ENCODE data around the gene AFTPH. TPM values are rescaled to one million over a fixed set of nuclear protein-coding genes. Genes with fewer than 3 reads are reported as not detected.
A peak's percentile ranks its signal among the peaks of the same experiment; 100 is the strongest.
"Not testable (repeated sequence)": the region's sequence is repeated elsewhere in the genome, so short reads cannot be mapped to it uniquely, and the experiment has no call there.

Gene AFTPH
- total RNA-seq, 1 donor from 2014 or later: 28.3 TPM

DNA sequence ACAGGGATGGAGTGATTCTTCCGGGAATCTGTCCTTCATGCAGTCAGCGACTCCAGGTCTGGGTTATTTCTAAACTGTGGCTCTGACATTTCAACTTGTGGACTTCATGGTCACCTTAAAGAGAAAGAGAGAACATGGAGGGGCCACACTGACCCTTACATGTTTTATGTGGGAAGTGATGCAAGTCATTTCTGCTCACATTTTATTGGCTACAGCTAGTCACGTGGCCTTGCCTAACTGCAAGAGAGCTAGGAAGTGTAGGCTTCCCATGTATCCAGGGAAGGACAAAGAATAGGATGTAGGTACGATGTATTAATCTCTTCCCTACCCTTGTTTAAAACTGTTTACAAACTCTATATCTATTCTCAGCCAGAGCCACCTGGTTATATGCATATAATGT, 30.3 kb upstream of the AFTPH start:
- no peak for ATAC-seq

DNA sequence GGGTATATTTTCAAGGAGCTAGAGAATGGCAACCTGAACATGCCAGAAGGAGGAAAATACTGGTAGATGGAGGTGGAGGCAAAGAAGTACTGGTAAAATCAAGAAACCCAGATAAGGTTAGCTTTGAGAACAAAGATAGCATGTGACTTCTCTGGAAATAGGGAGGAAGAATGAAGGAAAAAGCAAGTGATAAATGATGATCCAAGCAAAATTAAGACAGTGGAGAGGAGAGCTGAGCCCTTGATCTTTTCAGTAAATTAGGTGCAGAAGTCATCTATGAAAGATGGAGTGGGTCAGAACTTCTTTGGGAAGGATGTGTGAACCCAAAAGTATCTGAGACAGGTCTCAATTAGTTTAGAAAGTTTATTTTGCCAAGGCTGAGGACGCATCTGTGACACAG, 25.7 kb upstream of the AFTPH start:
- ATAC-seq: no peak

DNA sequence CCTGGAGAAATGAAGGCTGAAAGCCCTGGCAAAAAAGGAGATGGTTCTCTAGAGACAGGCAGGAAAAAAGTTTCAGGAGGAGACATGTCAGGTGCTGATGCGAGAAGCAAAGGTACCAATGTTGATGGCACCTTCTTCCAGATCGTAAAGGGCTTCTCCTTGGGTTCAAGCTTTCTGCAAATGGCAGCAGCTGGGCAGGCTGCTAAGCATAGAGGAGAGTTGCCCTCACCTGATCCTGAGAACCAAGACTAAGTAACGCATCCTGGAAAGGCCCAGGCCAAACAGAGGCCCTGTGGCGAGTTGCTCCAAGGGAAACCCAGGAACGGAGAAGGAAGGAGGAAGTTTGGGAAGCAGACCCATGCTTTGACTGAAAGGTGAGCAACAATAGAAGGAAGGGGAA, 23.6 kb upstream of the AFTPH start:
- no peak for ATAC-seq

DNA sequence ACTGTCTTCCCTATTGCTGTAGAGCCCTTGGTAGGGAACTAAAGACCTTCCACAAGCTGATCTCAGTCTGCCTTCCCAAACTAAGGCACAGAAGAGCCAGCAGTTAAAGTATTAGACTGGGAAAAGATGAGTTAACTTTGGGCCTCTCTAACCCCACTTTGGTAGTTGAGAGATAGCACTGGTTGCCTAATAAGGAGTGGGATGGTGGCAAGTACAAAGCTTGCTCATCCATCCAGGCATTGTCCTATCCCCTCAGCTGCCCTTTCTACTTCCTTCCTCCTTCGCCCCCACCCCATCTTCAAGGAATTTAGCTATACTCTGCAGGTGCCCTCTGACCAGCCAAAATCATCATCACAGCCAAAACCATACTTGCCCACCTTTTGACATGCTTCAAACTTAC, 22.2 kb upstream of the AFTPH start:
- ATAC-seq: no peak

DNA sequence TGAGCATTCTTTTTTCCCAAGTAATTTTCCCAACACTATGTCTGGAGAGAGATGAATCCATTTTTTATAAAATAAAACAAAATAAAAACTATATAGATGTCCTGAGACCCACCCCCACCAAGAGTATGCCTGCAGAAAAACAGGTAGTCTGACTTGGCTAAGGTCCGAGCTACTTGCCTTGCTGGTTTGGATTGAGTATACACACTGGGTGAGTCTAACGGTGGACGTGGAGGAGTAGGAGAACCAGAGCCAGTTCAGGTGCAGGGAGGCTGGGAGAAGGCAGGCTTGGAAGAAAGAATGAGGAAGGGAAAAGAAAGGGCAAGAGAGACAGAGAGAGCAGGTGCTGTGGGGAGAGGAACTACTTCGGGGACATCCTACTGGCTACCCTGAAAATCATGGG, 21.3 kb upstream of the AFTPH start:
- ATAC-seq: no peak

DNA sequence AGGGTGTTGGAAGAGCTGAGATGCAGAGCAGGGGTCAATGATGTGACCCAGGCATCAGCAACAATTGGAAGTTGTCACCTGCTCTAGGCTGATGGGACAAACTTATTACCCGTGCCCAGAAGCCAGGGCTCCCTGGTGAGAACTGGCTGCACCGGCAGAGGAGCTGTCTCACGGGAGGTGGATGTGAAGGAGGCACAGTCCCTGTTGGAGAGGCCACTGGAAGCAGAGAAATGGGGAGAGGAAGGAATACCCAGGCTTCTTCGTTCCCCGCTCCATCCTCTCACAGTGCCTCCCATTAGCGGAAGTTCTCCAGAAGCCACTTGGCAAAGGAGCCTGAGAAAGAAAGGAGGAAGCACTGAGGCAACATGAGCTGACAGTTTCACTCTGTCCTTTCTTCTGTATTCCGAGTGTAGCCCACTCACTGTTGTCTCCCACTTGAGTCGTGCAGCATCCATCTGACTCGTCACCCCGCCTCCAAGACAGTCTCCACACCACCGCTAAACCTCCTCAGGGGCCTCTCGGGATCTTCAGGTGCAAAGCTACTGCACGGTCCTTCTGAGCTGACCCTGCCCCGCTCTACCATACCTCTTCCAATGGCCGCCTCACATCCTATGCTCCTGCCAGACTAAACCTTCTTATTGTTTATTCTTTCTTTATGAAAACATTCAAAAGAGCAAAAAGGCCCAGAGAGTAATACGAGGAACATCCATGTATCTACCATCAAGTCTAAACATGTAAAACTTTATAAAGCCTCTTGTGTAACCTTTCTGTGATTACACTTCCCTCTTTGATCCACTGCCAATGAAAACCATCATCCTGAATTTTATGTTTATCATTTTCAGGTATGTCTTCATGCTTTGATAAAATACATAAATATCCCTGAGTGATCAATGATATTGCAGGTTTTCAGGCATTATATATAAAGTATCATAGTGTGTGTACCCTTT, 19.1 kb upstream of the AFTPH start:
- ATAC-seq: no peak

DNA sequence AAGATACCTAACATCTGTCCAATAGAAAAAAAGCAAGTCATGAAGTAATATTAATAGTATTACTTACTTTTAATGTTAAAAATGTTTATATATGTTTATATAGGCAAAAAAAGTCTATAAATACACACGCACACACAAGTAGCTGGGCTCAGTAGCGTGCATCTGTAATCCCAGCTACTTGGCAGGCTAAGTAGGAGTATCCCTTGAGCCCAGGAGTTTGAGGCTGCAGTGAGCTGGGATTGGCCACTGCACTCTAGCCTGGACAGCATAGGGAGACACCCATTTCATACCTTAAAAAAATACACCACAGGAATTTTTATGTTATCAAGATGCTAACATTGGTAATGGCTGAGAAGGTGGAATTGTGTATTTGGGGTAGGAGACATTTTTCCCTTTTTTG, 17.4 kb upstream of the AFTPH start:
- ATAC-seq: no peak

DNA sequence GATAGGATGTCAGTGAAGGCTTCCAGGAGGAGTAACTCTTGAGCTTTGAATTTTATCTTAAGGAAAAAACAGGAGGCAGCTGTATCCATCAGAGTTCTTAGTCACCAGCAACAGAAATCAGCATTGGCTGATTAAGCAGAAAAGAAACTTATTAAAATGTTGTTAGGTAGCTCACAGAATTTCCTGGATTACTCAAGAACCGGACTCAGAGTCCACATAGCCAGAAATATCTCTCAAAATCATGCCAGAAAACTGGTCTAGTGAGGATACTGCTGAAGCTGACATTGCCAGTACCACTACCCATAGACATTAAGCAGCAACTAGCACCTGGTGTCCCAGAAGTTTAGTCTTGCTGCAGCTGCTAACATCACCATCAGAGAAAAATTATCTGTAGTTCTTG, 10.1 kb upstream of the AFTPH start:
- ATAC-seq: peak; percentile 64

DNA sequence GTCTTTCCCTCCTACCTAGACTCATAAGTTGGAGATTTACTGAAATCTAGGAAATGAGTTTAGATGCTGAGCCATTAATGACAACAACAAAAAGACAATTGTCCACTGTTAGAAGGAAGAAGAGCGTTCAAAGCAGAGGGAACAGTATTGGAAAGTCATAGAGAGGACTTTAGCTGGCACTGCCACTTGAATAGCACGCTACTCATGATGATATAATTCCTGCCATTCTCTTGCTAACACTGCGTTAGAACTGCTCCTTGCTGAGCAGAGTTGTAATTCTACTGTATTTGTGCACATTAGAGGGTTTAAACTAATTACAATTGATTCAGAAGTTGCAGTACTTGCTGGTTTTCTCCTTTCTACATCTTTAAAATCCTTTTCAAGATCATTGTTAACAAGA, 9.0 kb upstream of the AFTPH start:
- ATAC-seq: no peak

DNA sequence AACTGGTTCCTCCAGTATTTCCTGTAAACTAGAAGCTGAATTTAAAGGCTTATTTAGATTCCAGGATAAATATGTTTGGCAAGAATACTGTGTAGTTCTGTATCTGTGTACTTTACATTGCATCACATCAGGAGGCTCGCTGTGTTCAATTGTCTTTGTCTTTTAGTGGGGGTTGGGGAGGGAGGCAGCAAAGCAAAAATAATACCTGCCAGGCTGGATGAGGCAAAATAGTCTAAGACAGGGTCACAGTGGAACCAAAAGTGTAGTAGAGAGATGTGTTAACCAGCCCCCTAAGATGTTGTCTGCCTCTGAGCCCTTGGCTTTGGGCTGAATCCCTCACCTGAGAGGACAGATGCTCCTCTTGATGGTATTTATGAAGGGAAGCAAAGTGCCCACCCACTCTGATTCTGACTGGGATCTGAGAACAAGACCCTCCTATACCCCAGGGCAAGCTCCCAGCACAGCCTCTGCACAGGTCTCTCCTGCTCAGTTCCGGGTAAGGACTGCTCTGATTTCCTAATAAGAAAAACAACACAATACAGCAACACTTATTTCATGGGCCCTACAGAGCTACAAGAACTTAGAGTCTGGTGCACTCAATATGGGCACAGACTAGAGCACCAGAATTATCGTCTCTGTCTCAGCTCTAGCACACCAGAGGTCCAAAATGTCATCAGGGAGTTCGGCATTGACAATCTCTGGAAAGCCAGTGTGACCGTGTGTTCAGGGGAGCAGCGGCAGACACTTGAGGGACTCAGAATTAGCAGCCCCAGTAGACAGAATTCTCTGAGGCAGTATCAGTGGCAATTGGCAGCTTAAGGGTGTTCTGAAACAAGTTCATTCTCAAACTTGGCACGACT, 7.2 kb upstream of the AFTPH start:
- ATAC-seq: peak; percentile 85

DNA sequence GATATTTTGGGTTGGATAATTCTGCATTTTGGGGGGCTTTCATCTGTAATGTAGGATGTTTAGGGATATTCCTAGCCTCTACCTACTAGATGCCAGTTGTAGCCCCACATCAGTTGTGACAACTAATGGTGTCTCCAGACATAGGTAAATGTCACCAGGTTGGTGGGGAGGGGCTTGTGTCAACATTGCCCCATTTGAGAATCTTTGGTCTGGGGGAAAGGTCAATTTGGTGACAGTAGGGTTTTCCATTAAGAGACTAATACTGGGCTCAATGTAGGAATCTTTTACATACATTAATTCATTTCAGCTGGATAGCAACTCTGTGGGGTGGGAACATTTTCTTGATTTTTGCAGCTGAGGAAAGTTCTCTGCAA, 6.6 kb upstream of the AFTPH start:
- ATAC-seq: no peak

DNA sequence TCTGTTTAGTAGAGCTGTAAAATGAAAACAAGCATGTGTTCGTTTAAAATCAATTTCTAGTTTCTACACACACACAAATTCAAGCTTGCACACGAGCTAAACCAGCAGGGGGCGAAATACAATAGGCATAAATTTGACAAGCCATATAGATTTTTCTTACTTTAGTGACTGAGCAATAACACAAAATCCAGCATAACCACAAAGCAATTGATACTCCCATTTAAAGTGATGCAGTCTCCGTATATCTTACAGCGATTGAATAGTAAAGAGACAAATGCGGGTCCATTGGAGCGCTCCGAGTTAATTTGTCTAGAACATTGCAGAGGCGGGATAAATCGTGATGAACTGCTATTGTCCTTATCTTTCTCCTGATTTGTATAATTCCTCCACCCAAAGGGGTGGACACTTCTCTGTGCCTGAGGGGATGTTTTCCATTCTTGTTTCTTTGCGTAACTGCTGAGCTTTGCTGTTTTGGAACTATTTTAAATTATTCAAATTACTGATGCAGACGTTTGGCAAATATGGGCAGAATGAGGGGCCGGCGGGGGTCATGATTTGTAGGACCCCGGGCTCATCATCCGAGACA, 1.2 kb upstream of the AFTPH start:
- ATAC-seq: no peak

DNA sequence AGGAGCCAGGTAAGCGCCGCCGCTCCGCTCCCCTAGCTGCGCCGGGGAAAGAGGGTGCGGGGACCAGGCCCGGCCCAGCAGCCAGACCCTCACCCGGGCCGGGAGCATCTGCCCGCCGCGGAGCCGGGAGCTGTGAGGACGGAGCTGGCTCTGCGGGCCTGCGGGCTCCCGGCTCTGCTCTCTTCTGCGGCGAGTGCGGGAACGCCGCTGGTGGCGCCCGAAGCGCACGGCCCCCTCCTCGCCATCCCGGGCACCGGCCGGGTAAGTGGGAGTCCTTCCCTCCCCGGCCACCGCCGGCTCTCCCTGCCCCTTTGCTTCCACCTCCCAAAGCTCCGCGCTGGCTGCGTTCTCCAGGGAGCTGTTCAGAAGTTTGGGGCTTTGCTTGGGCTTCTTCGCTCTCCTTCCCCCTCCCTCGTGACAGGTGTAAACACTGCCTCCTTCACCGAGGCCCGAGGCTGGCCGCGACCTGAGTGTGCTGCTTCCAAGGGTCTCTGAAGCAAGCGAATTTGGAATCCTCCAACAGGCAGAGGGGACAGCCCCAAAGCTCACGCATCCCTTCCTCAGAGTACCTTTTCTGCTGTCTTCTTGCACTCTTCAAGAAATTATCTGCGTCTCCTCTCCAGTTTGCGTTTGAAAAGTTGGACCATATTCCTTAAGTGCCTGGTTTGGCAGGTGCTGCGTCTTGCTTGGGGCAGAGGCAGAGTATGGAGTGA, 632 bp downstream of the AFTPH start:
- peak; percentile 31 for ATAC-seq

DNA sequence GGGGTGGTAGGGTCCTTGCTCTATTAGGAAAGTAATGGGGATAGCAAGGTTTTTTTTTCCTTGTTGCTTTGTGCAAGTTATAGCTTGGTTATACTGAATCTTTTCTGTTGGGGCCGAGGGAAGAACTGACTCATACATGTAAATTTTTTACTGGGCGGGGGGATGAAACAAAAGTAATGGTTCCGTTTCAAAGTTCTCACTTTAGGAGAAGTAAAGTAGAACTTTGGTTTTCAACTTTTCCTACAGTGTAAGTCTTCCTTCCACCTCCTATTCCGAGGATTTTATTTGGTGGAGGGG, 1.1 kb downstream of the AFTPH start:
- peak; percentile 2 for ATAC-seq

DNA sequence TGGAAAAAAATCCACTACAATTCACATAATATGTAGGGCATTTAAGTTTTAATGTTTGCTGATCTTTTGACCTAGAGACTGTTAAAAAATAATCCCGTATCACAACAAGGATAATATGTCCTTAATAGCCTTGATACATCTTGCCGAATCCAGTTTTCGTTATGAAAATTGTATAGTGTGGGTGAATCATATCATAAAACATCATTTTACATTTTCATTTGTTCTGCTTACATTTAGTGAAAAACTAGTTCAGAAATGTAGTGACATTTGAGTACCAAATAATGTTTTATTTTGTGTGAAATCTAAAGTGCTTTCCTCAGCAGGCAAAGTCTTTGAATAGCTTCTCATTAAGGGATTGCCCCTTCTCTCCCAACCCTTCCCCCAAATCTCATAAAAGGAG, 1.9 kb downstream of the AFTPH start:
- ATAC-seq: no peak

DNA sequence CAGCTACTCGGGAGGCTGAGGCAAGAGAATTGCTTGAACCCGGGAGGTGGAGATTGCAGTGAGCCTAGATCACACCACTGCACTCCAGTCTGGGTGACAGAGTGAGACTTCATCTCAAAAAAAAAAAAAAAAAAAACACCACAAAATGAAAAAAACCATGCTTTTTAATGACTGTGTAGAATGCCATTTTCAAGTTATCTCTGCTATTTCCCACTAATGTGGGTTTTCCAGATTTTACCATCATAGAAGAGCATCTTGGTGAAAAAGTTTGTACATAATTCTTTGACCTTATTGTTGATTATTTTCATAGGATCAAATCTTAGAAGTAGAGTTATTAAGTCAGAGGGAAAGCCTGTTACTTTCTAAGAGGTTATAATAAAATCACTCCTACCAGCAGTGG, 6.8 kb downstream of the AFTPH start:
- not testable (repeated sequence) for ATAC-seq

DNA sequence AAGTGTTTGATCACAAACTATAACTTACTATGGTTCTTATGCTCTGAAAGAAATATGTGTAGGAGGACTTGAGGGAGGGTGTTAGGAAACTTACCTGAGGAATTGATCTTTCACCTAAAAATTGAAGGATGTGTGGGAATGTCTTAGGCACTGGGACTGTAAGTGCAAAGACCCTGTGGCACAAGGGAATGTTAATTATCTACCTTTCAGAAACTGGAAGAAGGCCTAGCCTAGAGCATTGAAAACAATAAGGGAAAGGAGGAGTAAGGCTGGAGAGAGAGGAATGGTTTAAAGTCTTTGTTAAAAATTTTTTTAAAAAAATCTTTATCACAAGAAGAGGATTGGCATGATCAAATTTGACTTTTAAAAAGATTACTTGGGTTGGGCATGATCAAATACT, 7.9 kb downstream of the AFTPH start:
- no peak for ATAC-seq

DNA sequence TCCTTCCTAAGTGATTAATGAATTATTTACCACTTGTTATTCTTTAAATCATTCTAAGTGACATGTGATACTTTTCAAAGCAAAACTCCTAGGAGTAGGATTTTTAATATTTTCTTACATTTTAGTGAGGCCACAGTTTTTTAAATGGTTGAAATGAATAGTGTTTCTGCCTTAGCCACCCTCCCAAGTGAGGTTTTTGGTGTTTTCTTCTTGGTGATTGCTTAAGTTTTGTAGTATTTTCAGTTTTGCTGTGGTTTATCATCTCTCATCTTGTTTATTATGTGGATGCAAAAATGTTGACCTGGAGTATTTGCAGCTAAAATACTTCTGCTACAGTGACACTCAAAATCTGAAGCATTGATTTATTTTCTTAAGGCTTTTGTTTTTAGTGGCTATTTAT, 9.8 kb downstream of the AFTPH start:
- ATAC-seq: no peak

DNA sequence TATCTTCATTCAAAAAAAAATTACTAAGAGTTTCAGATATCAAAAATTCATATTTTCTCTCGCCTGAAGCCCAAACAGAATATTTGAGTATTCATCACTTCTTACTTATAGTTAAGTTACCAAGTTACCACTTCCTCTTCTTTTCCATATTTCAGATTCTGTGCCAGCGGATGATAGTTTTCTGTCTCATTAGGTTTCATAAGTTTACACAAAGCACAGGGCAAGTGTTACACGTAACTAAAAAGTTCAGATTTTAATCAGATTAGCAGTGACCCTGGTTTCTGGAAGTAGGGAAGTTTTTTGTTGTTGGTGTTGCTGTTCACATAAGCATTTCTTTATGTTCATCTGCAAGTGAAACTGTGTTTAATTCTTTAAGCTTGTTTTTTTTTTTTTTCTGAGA, 10.2 kb downstream of the AFTPH start:
- no peak for ATAC-seq

DNA sequence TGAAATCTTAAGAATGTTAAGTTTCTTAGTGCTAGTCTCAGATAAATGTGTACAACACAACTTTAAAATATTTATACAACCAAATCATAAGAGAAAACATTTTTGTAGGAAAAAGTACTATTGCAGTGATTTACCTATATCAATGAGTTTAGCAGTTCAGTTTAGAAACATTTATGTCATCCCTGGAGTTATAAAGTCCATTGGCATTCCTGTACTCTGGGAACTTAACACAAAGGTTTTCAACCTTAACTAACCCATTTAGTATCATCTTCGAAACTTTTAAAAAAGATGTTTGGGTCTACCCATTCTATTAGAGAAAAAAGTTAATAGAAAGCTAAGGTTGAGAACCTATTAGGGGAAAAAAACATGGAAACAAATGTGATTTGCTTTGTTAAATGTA, 10.9 kb downstream of the AFTPH start:
- ATAC-seq: no peak

DNA sequence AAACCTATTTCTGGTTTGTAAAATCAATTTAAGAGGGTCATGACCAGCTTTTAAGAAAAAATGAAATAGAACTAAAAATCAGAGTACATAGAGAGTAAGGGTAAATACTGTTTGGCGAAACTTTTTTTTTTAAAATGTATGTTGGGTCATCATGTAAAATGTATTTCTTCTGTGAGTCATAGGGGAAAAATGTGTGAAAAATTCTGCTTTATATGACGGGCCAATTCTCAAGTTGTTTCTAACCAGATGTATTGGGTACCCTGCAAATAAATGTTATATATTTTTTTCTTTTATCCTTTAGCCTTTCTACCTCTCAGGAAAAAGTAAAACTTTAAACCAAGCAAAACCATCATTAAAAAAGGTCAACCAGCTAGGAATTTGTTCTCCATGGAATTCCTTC, 13.9 kb downstream of the AFTPH start:
- ATAC-seq: no peak

DNA sequence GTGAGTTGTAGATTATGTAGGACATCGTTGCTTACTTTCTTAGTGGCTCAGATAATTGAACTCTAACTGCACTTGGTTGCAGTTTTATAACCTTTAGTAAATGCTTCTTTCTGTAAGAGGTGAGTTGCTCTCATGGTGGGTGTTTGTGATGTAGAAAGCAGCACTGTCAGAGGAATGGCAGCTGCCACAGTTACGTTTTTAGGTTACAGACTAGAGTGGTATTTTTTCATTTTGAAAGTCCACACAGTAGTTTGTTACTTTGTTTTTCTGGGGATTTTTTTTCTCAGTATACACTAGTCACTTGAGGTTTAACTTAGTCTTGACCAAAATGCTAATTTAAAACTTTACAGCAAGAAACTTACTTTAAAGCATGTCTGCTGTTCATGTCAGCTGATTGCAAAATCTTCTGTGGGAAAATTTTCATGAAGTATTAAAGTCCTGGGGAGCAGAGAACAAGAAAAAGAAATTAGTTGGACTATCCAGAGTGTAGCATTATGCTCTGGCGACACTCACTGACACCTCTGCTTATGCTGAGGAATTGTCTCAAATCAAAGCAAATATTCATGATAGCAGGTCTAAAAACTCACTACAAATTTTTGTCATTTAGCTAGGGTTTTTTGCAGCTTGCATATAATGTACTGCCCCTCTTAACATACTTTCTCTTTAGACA, 14.8 kb downstream of the AFTPH start:
- ATAC-seq: no peak
